AG09319 (cell line): ENCODE data around the gene ATXN7L3.

Experiments
- DNase-seq: peaks from one replicate; pipeline ENCODE4 v3.0.0-alpha.2; 2010; ENCODE audit warnings: low read depth; ENCODE audit errors: extremely low read depth
- TF ChIP-seq, protein P1 (sequence below): IDR thresholded peaks from 2 replicates; pipeline ENCODE4 v1.5.1; 2011; ENCODE audit warnings: low read depth, mild to moderate bottlenecking, inconsistent platforms, low read length, moderate library complexity

The ATXN7L3 gene

DNA sequence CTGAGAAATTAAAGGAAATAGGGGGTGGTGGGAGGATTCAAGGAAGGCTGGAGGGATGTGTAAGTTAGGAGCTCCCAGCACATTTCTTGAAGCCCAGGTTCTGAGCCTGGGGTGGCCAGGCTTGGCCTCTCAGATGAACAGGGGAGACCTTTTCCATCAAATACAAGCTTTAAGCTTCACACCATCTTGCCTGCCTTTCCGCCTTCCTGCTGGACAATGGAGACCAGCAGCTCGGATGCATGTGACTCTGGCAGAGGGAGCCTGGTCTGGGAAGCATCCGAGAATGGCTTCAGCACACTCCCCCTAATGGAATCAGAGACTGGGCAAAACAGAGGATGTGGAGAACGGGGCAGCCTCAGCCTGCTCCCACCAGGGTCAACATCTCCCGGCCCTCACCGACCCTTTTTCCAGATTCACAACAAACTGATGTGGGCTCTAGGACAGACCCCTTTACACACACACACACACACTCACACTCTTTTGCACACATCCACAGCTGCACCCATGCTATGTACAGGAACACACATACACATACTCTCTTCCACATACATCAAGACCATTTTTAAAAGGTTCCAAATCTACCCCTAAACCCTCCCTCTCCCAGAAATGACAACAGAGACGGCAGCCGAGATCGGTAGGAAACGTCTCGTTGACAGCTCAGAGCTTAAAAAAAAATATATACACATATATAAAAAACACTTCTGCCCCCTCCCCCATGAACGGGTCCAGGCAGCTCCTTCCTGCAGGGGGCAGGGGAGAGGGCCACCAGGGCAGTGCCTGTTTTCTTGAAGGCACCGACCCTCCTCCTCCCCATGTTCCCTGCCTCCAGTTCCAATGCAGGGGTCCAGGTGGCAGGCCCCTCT is 6.5 kb upstream of the ATXN7L3 start:
- TF ChIP-seq, protein P1, sequence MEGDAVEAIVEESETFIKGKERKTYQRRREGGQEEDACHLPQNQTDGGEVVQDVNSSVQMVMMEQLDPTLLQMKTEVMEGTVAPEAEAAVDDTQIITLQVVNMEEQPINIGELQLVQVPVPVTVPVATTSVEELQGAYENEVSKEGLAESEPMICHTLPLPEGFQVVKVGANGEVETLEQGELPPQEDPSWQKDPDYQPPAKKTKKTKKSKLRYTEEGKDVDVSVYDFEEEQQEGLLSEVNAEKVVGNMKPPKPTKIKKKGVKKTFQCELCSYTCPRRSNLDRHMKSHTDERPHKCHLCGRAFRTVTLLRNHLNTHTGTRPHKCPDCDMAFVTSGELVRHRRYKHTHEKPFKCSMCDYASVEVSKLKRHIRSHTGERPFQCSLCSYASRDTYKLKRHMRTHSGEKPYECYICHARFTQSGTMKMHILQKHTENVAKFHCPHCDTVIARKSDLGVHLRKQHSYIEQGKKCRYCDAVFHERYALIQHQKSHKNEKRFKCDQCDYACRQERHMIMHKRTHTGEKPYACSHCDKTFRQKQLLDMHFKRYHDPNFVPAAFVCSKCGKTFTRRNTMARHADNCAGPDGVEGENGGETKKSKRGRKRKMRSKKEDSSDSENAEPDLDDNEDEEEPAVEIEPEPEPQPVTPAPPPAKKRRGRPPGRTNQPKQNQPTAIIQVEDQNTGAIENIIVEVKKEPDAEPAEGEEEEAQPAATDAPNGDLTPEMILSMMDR = peak; percentile 21
- DNase-seq = no peak

DNA sequence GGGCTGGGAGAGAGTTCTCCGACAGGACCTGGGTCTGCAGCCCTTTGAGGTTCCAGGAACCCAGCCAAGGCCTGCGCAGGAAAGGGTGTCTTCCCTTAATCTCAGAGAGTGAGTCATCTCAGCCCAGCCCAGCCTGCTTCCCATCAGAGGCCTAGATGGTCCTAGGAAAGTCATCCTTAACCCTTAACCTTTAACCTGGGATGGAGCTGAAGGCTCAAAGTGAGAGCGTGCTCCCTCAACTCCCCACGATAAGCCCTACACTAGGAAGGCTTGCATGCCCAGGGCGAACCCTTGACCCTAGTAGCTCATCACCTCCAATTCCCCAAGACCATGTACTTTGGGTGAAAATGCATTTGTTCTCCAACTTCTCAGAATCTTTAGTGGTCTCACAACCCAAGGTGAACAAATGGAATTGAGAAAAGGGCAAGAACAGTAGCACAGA is 4.8 kb upstream of the ATXN7L3 start:
- TF ChIP-seq, protein P1 = no peak
- DNase-seq = no peak

DNA sequence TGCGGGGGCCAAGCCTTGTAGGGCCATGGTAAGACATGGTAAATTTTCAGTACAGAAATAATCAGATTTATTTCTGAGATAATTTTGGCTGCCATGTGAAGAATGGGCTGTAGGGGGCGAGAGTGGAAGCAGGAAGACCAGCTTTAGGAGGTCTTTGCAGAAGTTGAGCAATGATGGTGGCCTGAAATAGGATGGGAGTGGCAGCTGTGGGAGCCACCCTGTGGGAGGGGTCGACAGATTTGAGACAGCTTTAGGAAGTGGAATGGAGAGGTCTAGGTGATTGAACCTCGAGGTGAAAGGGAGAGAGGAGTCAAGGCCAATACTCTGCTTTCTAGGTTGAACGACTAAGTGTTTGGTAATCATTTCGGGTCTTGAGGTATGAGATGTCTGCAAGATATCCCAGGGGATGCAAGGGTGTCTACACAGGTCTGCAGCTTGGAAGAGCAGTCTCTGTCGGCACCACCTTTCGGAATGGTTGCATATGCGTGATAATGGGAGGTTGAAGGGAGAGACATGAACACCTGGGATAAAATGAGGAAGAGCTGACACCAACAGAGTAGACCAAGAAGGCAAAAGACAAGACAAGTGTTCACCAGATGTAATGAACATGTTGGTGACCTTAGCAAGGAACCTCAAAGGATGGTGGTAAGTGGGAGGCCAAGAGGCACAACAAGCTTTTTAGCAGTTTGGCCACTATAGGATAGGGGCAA is 4.2 kb upstream of the ATXN7L3 start:
- TF ChIP-seq, protein P1 = peak; percentile 68
- no peak for DNase-seq

DNA sequence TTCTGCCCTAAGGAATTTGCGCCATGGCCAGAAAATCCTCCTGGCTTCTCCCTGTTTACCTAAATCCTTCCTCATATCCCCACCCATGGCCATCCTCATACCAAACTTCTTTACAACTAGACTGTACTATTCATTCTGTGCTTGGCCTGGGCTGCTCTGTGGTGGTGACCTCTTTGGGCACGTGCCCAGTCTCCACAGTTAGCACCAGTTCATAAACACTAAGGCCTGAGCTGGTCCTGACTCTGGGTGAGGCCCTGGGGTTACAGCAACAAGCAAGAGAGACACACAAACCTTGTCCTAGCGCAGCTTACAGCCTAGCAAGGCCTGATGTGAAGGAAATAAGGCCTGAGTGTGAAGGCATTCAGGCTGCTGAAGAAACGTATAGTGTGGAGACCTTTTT is 3.1 kb upstream of the ATXN7L3 start:
- DNase-seq = no peak
- TF ChIP-seq, protein P1 = no peak

DNA sequence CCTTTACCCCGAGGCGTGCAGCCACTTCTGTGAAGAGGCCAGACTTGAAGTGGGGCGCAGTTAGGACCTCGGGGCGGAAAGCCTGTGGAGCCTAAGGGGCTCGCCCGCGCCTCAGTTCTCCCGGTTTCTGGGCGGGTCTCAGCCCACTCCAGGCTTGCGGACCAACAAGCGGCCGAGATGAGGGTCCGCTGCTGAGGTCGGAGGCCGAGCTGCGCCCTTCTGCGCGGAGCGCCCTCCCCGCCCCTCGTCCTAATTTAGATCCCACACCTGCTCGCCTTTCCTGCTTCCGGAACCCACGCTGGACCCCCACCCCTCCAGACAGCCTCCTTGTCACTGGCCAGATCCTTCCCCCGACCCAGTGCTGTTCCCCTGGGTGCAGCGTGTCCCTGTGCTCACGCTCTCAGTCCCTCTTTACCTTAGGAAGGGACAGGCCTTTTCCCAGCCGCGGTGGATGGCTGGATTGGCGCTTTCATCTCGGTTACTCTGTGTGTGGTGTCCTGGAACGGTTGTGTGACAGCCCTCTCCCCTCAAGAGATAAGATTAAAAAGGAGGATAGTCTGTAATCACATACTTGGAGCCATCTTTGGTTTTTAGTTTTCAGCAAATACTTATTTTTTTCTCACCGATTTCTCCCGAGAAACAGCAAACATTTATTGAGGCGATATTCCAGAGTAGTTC is 933 bp upstream of the ATXN7L3 start:
- DNase-seq = no peak
- TF ChIP-seq, protein P1 = no peak

DNA sequence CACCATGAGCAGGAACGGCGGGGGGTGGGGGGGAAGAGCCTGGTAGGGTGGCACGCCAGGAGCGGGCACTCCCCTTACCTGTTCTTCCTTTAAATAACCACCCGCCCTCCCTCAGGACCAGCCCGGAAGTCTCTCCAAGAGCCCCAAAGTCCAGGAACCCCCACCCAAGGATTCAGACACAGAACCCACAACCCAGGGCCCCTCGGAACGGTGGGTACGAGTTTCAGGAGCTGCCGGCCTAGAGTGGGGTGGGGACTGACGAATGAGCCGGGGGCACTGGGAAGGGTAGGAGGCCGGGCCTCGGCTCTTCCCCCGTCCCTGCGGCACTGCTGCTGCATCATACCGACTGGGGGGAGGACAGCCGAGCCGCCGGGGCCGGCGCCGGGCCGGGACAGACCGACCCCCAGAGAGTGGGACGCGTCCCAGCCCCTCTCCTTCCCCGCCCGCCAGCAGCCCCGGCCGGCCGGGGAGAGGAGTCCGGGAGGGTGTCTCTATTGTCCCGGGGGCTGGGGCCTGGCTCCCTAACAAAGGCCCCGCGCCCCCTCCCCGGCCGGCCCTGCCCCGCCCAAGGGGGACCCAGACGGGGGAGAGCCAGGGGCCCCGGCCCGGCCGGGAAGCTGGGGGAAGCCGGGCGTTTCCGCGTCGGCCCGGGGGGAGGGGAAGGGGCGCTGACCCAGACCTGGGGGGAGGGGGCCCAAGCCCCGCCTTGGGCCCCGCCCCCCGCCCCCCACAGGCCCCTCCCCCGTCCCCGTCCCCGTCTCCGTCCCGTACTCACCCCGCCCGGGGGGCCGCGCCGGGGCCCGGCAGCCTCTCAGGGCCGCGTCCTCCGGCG is 747 bp downstream of the ATXN7L3 start:
- DNase-seq = no peak

More for the DNA sequence above, 747 bp downstream of the ATXN7L3 start:
- TF ChIP-seq, protein P1 = no peak
